PC-3 (cell line): ENCODE results near the gene UBAC2. TPM values are rescaled to one million over a fixed set of nuclear protein-coding genes. Genes with fewer than 3 reads are reported as not detected.

Experiments used
- ATAC-seq: fragments of 200-7000 bp; cut with Tn5 transposase; 2 replicates; pipeline ENCODE4 v1.9.1; 2020; ENCODE audit warnings: mild to moderate bottlenecking, moderate library complexity
- BruUV-seq: library from RNA; stranded (reverse); fragments of 400-500 nt; replicated peaks from 2 replicates; lab custom pipeline; 2021; lab: Mats Ljungman, UMichigan
- CTCF ChIA-PET: fragments of 300-600 bp; sonication (Branson Sonifier 250); formaldehyde crosslinking; loops from one replicate; lab custom pipeline; 2022; ENCODE audit warnings: antibody characterized with exemption; lab: Charles Lee
- POLR2A ChIA-PET: fragments of 300-600 bp; sonication (Branson Sonifier 250); formaldehyde crosslinking; loops from one replicate; lab custom pipeline; 2022; ENCODE audit warnings: antibody characterized with exemption; ENCODE audit not compliant: unreplicated experiment; lab: Charles Lee
- DNase-seq: peaks from one replicate; pipeline ENCODE4 v3.0.0-alpha.2; 2015
- H2AFZ ChIP-seq: fragments of 300-600 bp; sonication (generic); 2 replicates; pipeline ENCODE4 v1.6.0; 2016; ENCODE audit warnings: antibody characterized with exemption, low read length
- H3F3A ChIP-seq: fragments of 300-600 bp; sonication (generic); one replicate; pipeline ENCODE4 v1.6.0; 2017; ENCODE audit warnings: antibody characterized with exemption, low read length, control low read depth, mild to moderate bottlenecking; ENCODE audit not compliant: unreplicated experiment
- H3K27ac ChIP-seq: fragments of 300-600 bp; sonication (generic); 2 replicates; pipeline ENCODE4 v1.5.1; 2016; ENCODE audit warnings: mild to moderate bottlenecking, low read length
- H3K27me3 ChIP-seq: fragments of 300-600 bp; sonication (generic); 2 replicates; pipeline ENCODE4 v1.6.1; 2016; ENCODE audit warnings: low read length, mixed read lengths
- H3K36me3 ChIP-seq: fragments of 300-600 bp; sonication (generic); 2 replicates; pipeline ENCODE4 v1.6.1; 2016; ENCODE audit warnings: low read depth, mixed run types, low read length, mixed read lengths
- H3K4me1 ChIP-seq: fragments of 300-600 bp; sonication (generic); 2 replicates; pipeline ENCODE4 v1.5.1; 2016; ENCODE audit warnings: low read length; ENCODE audit not compliant: insufficient read depth
- H3K4me2 ChIP-seq: fragments of 300-600 bp; sonication (generic); 2 replicates; pipeline ENCODE4 v1.6.0; 2016; ENCODE audit warnings: low read length
- H3K4me3 ChIP-seq: fragments of 300-600 bp; sonication (generic); 2 replicates; pipeline ENCODE4 v1.5.1; 2016; ENCODE audit warnings: mild to moderate bottlenecking, low read length, mixed read lengths
- H3K79me2 ChIP-seq: fragments of 300-600 bp; sonication (generic); 2 replicates; pipeline ENCODE4 v1.6.1; 2017; ENCODE audit warnings: low read length, mixed read lengths
- H3K9ac ChIP-seq: fragments of 300-600 bp; sonication (generic); 2 replicates; pipeline ENCODE4 v1.6.0; 2016; ENCODE audit warnings: mild to moderate bottlenecking, low read length
- H3K9me2 ChIP-seq: fragments of 300-600 bp; sonication (generic); replicated peaks from 2 replicates; pipeline ENCODE4 v1.6.1; 2016; ENCODE audit warnings: mixed run types, low read length, mixed read lengths
- H3K9me3 ChIP-seq: fragments of 300-600 bp; sonication (generic); 2 replicates; pipeline ENCODE4 v1.6.1; 2016; ENCODE audit warnings: low read length, mixed read lengths
- H4K20me1 ChIP-seq: fragments of 300-600 bp; sonication (generic); 2 replicates; pipeline ENCODE4 v1.6.1; 2016; ENCODE audit warnings: low read length, mixed read lengths
- CTCF ChIP-seq: fragments of 300-600 bp; sonication (generic); conservative IDR thresholded peaks from 2 replicates; pipeline ENCODE4 v1.5.1; 2017; ENCODE audit warnings: antibody characterized with exemption, low read depth, mild to moderate bottlenecking, low read length
- EZH2 ChIP-seq: fragments of 300-600 bp; sonication (generic); IDR thresholded peaks from one replicate; pipeline ENCODE4 v1.6.1; 2017; ENCODE audit warnings: antibody characterized with exemption, mild to moderate bottlenecking, low read length; ENCODE audit not compliant: unreplicated experiment
- EZH2phosphoT487 ChIP-seq: fragments of 300-600 bp; sonication (generic); IDR thresholded peaks from 2 replicates; pipeline ENCODE4 v1.6.1; 2018; ENCODE audit warnings: mild to moderate bottlenecking, antibody characterized with exemption, low read length, borderline replicate concordance
- intact Hi-C: fragments of 100-400 bp; cut with micrococcal nuclease; formaldehyde crosslinking; loops from 2 replicates; pipeline ENCODE4 v1.9.0; 2023
- total RNA-seq: library from RNA; depleted of rRNA; stranded (reverse); fragments of >200 nt; gene quantifications from 2 replicates; pipeline ENCODE4 v1.2.3, GENCODE V29; 2014

Gene UBAC2
- total RNA-seq, 1 experiment from 2014 or later = 34.5 TPM

- H2AFZ ChIP-seq = no peak overlapping the region
- H3F3A ChIP-seq = no peaks in the 10 kb centered on the region
- no peak for ATAC-seq
- CTCF ChIA-PET = no interaction called here
- H3K9me2 ChIP-seq = no peaks in the 10 kb centered on the region
- H3K4me2 ChIP-seq = no peak overlapping the region
- H3K4me1 ChIP-seq = no peaks in the 10 kb centered on the region
- no peak overlapping the region for H3K4me3 ChIP-seq
- no TSS peak for BruUV-seq
- H3K27me3 ChIP-seq = no peaks in the 10 kb centered on the region
- H3K27ac ChIP-seq = no peak overlapping the region
- TF ChIP-seq EZH2 = no peak
- TF ChIP-seq EZH2phosphoT487 = no peak
- no peak for TF ChIP-seq CTCF
- H4K20me1 ChIP-seq = no peaks in the 10 kb centered on the region
- no peaks in the 10 kb centered on the region for H3K79me2 ChIP-seq
- no peak overlapping the region for H3K9ac ChIP-seq
- no peak for DNase-seq
- no peaks in the 10 kb centered on the region for H3K9me3 ChIP-seq
- intact Hi-C loops = no loop called here
- no peaks in the 10 kb centered on the region; the same call in none of the 2 replicates for H3K36me3 ChIP-seq
- POLR2A ChIA-PET = no interaction called here
These were observed 162.7 kb downstream of the UBAC2 start for GRCh38 chr13:99363391-99363790.

GRCh38 chr13:99363949-99364348 is 163.3 kb downstream of the UBAC2 start:
- H3K27ac ChIP-seq = no peak overlapping the region
- no peak for DNase-seq
- no peaks in the 10 kb centered on the region for H3K27me3 ChIP-seq
- H3K9ac ChIP-seq = no peak overlapping the region
- H3K4me2 ChIP-seq = no peak overlapping the region
- H3K4me1 ChIP-seq = no peaks in the 10 kb centered on the region
- ATAC-seq = no peak
- H3K9me2 ChIP-seq = no peaks in the 10 kb centered on the region
- no peaks in the 10 kb centered on the region for H3K79me2 ChIP-seq
- H2AFZ ChIP-seq = no peak overlapping the region
- no peaks in the 10 kb centered on the region for H3K9me3 ChIP-seq
- POLR2A ChIA-PET = no interaction called here
- CTCF ChIA-PET = no interaction called here
- TF ChIP-seq EZH2 (no peak), CTCF (no peak), EZH2phosphoT487 (no peak)
- no peak overlapping the region for H3K4me3 ChIP-seq
- H3K36me3 ChIP-seq = no peaks in the 10 kb centered on the region; the same call in none of the 2 replicates
- intact Hi-C loops = no loop called here
- no peaks in the 10 kb centered on the region for H3F3A ChIP-seq
- no TSS peak for BruUV-seq
- no peaks in the 10 kb centered on the region for H4K20me1 ChIP-seq

- H3K4me2 ChIP-seq = no peak overlapping the region
- ATAC-seq = no peak
- H3K9me3 ChIP-seq = no peaks in the 10 kb centered on the region
- no peak overlapping the region for H3K27ac ChIP-seq
- no peaks in the 10 kb centered on the region; the same call in none of the 2 replicates for H3K36me3 ChIP-seq
- TF ChIP-seq CTCF = no peak
- no peak for TF ChIP-seq EZH2
- TF ChIP-seq EZH2phosphoT487 = no peak
- DNase-seq = no peak
- H3K27me3 ChIP-seq = no peaks in the 10 kb centered on the region
- POLR2A ChIA-PET = no interaction called here
- no peaks in the 10 kb centered on the region for H3K79me2 ChIP-seq
- CTCF ChIA-PET = no interaction called here
- H3K9me2 ChIP-seq = no peaks in the 10 kb centered on the region
- no peak overlapping the region for H3K9ac ChIP-seq
- BruUV-seq = no TSS peak
- H3K4me3 ChIP-seq = no peak overlapping the region
- H3K4me1 ChIP-seq = no peaks in the 10 kb centered on the region
- H2AFZ ChIP-seq = no peak overlapping the region
- H4K20me1 ChIP-seq = no peaks in the 10 kb centered on the region
- H3F3A ChIP-seq = no peaks in the 10 kb centered on the region
- intact Hi-C loops = no loop called here
These were observed 165.7 kb downstream of the UBAC2 start for GRCh38 chr13:99366075-99366987.
